Measurements from ENCODE around the gene VEZF1. TPM values are rescaled to one million over a fixed set of nuclear protein-coding genes. Genes with fewer than 3 reads are reported as not detected.

Gene VEZF1
- total and polyA plus RNA-seq, 2 donors (not counting 1 experiment from before 2014, with no cell fraction given): 43.9 to 51.2 TPM

DNA sequence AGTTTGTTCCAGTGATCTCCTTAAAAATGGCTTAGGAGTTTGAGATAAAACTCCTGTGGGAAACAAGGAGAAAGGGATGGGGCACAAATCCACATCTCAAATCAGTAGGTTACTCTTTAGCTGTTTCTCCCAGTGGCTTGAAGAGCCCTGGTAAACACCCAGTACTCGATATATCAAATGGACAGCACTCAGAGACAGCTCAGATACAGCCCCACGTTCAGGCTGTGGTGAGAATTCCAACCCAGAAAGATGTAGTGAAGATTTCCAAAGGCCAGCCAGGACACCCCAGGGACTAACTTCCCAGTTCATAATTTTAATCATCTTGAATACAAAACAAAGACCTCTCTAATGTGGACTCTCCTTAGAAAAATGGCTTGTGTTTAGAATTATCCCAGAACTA lies 6.4 kb upstream of the VEZF1 start:
- H3K27ac ChIP-seq (ENCODE audit: insufficient read depth, low read length): no peak overlapping the region
- TF ChIP-seq EZH2 (IDR thresholded peaks at IDR 0.05; ENCODE audit: low read length, missing control alignments): no peak
- TF ChIP-seq, protein P1, sequence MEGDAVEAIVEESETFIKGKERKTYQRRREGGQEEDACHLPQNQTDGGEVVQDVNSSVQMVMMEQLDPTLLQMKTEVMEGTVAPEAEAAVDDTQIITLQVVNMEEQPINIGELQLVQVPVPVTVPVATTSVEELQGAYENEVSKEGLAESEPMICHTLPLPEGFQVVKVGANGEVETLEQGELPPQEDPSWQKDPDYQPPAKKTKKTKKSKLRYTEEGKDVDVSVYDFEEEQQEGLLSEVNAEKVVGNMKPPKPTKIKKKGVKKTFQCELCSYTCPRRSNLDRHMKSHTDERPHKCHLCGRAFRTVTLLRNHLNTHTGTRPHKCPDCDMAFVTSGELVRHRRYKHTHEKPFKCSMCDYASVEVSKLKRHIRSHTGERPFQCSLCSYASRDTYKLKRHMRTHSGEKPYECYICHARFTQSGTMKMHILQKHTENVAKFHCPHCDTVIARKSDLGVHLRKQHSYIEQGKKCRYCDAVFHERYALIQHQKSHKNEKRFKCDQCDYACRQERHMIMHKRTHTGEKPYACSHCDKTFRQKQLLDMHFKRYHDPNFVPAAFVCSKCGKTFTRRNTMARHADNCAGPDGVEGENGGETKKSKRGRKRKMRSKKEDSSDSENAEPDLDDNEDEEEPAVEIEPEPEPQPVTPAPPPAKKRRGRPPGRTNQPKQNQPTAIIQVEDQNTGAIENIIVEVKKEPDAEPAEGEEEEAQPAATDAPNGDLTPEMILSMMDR (conservative IDR thresholded peaks at IDR 0.05 in 1 of 2, IDR thresholded peaks at IDR 0.05 in 1 of 2; ENCODE audit: low read depth in 1 of 2, low read length in 2 of 2): no peak
- no peak overlapping the region for H3K4me3 ChIP-seq (replicated peaks in 1 of 4; ENCODE audit: control extremely low read depth in 1 of 4, insufficient read depth in 1 of 4, low read depth in 3 of 4, low read length in 4 of 4)
- H3K9me3 ChIP-seq (ENCODE audit: control insufficient read depth, insufficient read depth, low read depth, low read length): no peaks in the 10 kb centered on the region
- peaks cover 7% of the 10 kb centered on the region for H3K79me2 ChIP-seq (ENCODE audit: control insufficient read depth, insufficient read depth, low read length)
- H3K27me3 ChIP-seq (ENCODE audit: control insufficient read depth, insufficient read depth, low read length): no peaks in the 10 kb centered on the region
- no peaks in the 10 kb centered on the region for H4K20me1 ChIP-seq (ENCODE audit: control insufficient read depth, extremely low read depth, insufficient read depth, low read length)
- peaks cover 2% of the 10 kb centered on the region for H3K36me3 ChIP-seq (ENCODE audit: control insufficient read depth, insufficient read depth, low read length)
- no peak for DNase-seq (ENCODE audit: low read depth in 2 of 2)
- H3K9ac ChIP-seq (ENCODE audit: insufficient read depth, low read length): no peak overlapping the region
- peaks cover 2% of the 10 kb centered on the region for H3K4me1 ChIP-seq (ENCODE audit: control insufficient read depth, extremely low read depth, insufficient read depth, low read length)
- no peak overlapping the region for H2AFZ ChIP-seq (ENCODE audit: low read length)
- no peak overlapping the region for H3K4me2 ChIP-seq (ENCODE audit: extremely low read depth, insufficient read depth, low read length)

DNA sequence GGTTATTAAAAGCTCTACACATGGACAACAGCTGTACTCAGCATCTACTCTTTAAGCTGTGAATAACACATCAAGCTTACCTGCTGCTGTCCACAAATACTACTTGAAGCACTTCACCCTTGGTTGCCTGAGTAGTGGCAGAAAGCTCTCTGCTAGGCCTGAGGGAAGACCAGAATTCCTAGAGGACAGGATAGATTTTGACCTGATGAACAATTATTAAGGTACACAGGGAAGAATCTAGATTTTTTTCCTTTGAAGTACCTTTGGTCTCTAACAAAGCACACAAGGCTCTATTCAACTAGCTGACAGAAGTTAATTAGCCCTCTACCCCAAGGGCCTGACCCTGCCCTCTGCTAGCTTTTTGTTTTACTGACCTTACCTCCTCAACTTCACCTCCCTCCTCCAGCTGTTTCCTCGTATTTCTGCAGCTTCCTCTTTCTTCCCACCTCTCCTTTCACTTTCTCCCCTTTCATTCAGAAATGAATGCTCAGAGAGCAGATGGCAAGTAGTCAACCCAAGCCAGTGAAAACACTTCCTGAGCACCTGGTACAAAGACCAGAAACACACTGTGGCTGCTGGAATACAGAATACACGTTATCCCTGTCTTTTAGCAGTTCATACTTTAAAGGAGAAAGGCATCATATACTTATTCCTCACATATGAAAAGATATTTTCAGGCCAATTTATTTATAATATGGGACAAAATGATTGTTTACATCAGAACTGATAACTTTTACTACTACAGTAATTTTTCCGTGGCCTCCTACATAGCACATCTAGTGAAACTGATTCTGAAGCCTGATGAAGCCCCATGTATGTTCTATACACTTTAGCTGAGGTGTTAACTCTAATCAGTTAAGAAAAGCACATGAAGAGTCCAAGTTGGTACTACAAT lies 5.7 kb upstream of the VEZF1 start:
- Histone ChIP-seq H3K4me3 (replicated peaks in 1 of 4; ENCODE audit: control extremely low read depth in 1 of 4, insufficient read depth in 1 of 4, low read depth in 3 of 4, low read length in 4 of 4) (no peak overlapping the region), H3K4me1 (ENCODE audit: control insufficient read depth, extremely low read depth, insufficient read depth, low read length) (peaks cover 6% of the 10 kb centered on the region), H3K27me3 (ENCODE audit: control insufficient read depth, insufficient read depth, low read length) (no peaks in the 10 kb centered on the region), H3K27ac (ENCODE audit: insufficient read depth, low read length) (no peak overlapping the region), H3K9me3 (ENCODE audit: control insufficient read depth, insufficient read depth, low read depth, low read length) (no peaks in the 10 kb centered on the region), H3K79me2 (ENCODE audit: control insufficient read depth, insufficient read depth, low read length) (peaks cover 2% of the 10 kb centered on the region), H3K4me2 (ENCODE audit: extremely low read depth, insufficient read depth, low read length) (no peak overlapping the region), H2AFZ (ENCODE audit: low read length) (no peak overlapping the region), H3K9ac (ENCODE audit: insufficient read depth, low read length) (no peak overlapping the region), H4K20me1 (ENCODE audit: control insufficient read depth, extremely low read depth, insufficient read depth, low read length) (no peaks in the 10 kb centered on the region), H3K36me3 (ENCODE audit: control insufficient read depth, insufficient read depth, low read length) (peaks cover 2% of the 10 kb centered on the region)
- TF ChIP-seq, protein P1 (conservative IDR thresholded peaks at IDR 0.05 in 1 of 2, IDR thresholded peaks at IDR 0.05 in 1 of 2; ENCODE audit: low read depth in 1 of 2, low read length in 2 of 2): no peak
- no peak for TF ChIP-seq EZH2 (IDR thresholded peaks at IDR 0.05; ENCODE audit: low read length, missing control alignments)
- no peak for DNase-seq (ENCODE audit: low read depth in 2 of 2)

DNA sequence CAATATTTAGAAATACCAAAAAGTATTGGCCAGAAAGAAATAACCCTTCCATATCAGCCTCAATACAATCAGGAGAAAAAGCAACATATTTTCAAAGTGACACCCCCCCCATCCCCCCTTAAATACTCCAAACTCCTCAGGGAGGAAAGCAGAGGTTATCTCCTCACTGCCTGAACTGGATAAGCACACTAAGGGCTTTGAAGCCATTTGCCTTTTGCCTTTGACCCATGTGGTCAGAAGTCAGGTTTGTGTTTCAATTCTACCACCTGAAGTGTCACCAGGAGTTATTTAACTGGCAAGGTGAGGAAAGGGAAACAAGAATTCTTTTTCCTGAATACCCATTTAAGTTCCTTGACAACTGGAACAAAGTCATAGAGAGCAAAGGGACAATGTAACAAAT lies 3.5 kb upstream of the VEZF1 start:
- H3K79me2 ChIP-seq (ENCODE audit: control insufficient read depth, insufficient read depth, low read length): peaks cover 9% of the 10 kb centered on the region
- H4K20me1 ChIP-seq (ENCODE audit: control insufficient read depth, extremely low read depth, insufficient read depth, low read length): no peaks in the 10 kb centered on the region
- H3K27ac ChIP-seq (ENCODE audit: insufficient read depth, low read length): no peak overlapping the region
- no peak overlapping the region for H3K4me3 ChIP-seq (replicated peaks in 1 of 4; ENCODE audit: control extremely low read depth in 1 of 4, insufficient read depth in 1 of 4, low read depth in 3 of 4, low read length in 4 of 4)
- no peaks in the 10 kb centered on the region for H3K36me3 ChIP-seq (ENCODE audit: control insufficient read depth, insufficient read depth, low read length)
- TF ChIP-seq EZH2 (IDR thresholded peaks at IDR 0.05; ENCODE audit: low read length, missing control alignments): no peak
- TF ChIP-seq, protein P1 (conservative IDR thresholded peaks at IDR 0.05 in 1 of 2, IDR thresholded peaks at IDR 0.05 in 1 of 2; ENCODE audit: low read depth in 1 of 2, low read length in 2 of 2): no peak
- no peaks in the 10 kb centered on the region for H3K9me3 ChIP-seq (ENCODE audit: control insufficient read depth, insufficient read depth, low read depth, low read length)
- H2AFZ ChIP-seq (ENCODE audit: low read length): no peak overlapping the region
- no peaks in the 10 kb centered on the region for H3K27me3 ChIP-seq (ENCODE audit: control insufficient read depth, insufficient read depth, low read length)
- DNase-seq (ENCODE audit: low read depth in 2 of 2): no peak
- no peak overlapping the region for H3K9ac ChIP-seq (ENCODE audit: insufficient read depth, low read length)
- peaks cover 9% of the 10 kb centered on the region for H3K4me1 ChIP-seq (ENCODE audit: control insufficient read depth, extremely low read depth, insufficient read depth, low read length)
- H3K4me2 ChIP-seq (ENCODE audit: extremely low read depth, insufficient read depth, low read length): no peak overlapping the region
